Left ventricle myocardium inferior (tissue), 1 donor: ENCODE data around the gene CR1L. TPM values are rescaled to one million over a fixed set of nuclear protein-coding genes. Genes with fewer than 3 reads are reported as not detected.

ENCODE experiments used
- DNase-seq: peaks from one replicate; pipeline ENCODE4 v3.0.0-alpha.2; 2020
- H3K27ac ChIP-seq: fragments of 200-600 bp; replicated peaks from 2 replicates; pipeline ENCODE4 v1.8.0; 2021
- H3K27me3 ChIP-seq: fragments of 200-600 bp; 2 replicates; pipeline ENCODE4 v1.8.0; 2021; ENCODE audit warnings: low read depth
- H3K36me3 ChIP-seq: fragments of 200-600 bp; 2 replicates; pipeline ENCODE4 v1.8.0; 2021
- H3K4me1 ChIP-seq: fragments of 200-600 bp; 2 replicates; pipeline ENCODE4 v1.8.0; 2021
- H3K4me3 ChIP-seq: fragments of 200-600 bp; 2 replicates; pipeline ENCODE4 v1.8.0; 2021; ENCODE audit warnings: mild to moderate bottlenecking, moderate library complexity
- H3K9me3 ChIP-seq: fragments of 200-600 bp; replicated peaks from 2 replicates; pipeline ENCODE4 v1.8.0; 2021
- intact Hi-C: fragments of 100-400 bp; cut with micrococcal nuclease; formaldehyde crosslinking; loops from one replicate; pipeline ENCODE4 v1.11.0; 2022
- total RNA-seq: library from RNA; stranded (reverse); fragmentation: NEBNext Ultra II Directional; extraction: Animal tissue kit (Norgen Biotek cat#: 25700); gene quantifications from one replicate; pipeline ENCODE4 v1.2.1, GENCODE V29; 2021
- TF ChIP-seq, protein P1 (sequence below): fragments of 200-600 bp; IDR thresholded peaks from 2 replicates; pipeline ENCODE4 v1.8.0; 2021; ENCODE audit warnings: antibody characterized with exemption, mild to moderate bottlenecking, borderline replicate concordance
- donor health status: DM: no; HTN: yes; CAD: no; lungs with severe emphysema.

CR1L gene
- total RNA-seq, 1 donor from 2014 or later: not detected

DNA sequence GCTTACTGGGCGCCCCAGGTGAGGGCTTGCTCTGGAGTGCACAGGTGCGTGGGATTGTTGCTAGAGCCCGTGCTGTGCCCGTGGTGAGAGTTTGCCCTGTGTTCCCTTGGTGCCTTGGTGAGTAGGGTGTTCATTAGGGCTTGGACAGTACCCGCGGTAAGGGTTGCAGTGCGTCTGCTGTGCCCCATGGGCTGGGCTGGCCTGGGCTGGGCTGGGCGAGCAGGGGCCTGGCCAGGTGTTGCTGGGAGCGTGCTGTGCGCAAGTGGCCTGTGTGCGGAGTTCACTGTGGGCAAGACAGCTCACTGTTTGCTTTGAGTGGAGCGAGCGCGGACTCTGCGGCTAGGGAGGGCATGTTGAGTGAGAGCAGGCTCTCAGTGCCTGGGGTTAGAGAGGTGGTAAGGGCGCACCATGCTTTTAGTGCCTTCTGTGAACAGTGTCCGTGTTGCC, 725 bp downstream of the CR1L start:
- peaks cover 42% of the 10 kb centered on the region for H3K27me3 ChIP-seq
- TF ChIP-seq, protein P1, sequence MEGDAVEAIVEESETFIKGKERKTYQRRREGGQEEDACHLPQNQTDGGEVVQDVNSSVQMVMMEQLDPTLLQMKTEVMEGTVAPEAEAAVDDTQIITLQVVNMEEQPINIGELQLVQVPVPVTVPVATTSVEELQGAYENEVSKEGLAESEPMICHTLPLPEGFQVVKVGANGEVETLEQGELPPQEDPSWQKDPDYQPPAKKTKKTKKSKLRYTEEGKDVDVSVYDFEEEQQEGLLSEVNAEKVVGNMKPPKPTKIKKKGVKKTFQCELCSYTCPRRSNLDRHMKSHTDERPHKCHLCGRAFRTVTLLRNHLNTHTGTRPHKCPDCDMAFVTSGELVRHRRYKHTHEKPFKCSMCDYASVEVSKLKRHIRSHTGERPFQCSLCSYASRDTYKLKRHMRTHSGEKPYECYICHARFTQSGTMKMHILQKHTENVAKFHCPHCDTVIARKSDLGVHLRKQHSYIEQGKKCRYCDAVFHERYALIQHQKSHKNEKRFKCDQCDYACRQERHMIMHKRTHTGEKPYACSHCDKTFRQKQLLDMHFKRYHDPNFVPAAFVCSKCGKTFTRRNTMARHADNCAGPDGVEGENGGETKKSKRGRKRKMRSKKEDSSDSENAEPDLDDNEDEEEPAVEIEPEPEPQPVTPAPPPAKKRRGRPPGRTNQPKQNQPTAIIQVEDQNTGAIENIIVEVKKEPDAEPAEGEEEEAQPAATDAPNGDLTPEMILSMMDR: no peak
- no peaks in the 10 kb centered on the region for H3K36me3 ChIP-seq
- intact Hi-C loops: no loop called here
- no peak for DNase-seq
- peak overlapping the region; percentile 76 for H3K4me3 ChIP-seq
- peaks cover 16% of the 10 kb centered on the region for H3K4me1 ChIP-seq
- no peaks in the 10 kb centered on the region for H3K9me3 ChIP-seq
- H3K27ac ChIP-seq: no peak overlapping the region

DNA sequence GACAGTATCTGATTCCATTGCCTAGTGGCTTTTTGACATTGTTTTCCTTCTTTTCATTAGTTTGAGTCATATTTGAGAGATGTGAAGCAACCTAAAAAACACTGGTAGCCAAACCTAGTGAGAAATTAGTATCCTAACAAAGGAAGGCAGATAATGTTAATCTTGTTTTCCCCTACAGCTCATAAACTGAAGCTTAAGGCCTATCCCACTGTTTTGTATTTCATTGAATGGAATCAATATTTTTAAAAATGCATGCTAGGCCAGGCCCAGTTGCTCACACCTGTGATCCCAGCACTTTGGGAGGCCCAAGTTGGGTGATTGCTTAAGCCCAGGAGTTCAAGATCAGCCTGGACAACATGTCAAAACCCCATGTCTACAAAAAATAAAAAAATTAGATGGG, 1.2 kb downstream of the CR1L start:
- no peak overlapping the region for H3K4me3 ChIP-seq
- intact Hi-C loops: no loop called here
- no peaks in the 10 kb centered on the region for H3K36me3 ChIP-seq
- peaks cover 16% of the 10 kb centered on the region for H3K4me1 ChIP-seq
- no peak for DNase-seq
- no peak overlapping the region for H3K27ac ChIP-seq
- H3K9me3 ChIP-seq: no peaks in the 10 kb centered on the region
- TF ChIP-seq, protein P1: no peak
- peaks cover 42% of the 10 kb centered on the region for H3K27me3 ChIP-seq

DNA sequence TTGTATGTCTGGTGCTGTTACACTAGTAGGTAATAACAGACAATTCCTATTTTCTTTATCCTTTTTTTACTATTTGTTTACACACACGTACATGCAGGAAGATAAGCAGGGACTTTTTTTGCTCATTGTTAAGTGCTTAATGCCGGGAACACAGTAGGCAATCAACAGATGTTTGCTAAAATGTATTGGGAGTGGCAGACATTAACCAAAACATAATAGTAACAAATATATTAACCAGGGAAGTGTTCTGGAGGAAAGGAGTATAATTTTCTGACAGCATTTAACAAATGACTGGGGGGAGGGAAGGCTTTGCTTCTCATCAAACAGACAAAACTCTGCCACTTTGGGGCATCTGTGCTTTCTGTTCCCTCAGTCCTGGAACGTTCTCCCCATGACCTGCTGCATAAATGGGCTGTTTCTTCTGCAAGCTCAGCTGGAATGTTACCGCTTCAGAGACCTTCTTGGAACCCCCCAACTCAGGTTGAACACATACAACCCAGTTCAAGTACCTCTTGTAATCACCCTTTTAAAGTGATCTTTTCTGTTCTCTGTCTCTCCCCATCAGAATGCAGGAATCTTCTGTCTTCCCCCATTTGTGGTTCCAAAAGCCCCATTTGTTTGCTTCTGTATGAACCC, 2.1 kb downstream of the CR1L start:
- intact Hi-C loops: no loop called here
- DNase-seq: no peak
- TF ChIP-seq, protein P1: no peak

GRCh38 chr1:207647671-207648333, 2.9 kb downstream of the CR1L start:
- DNase-seq: no peak
- no peaks in the 10 kb centered on the region for H3K36me3 ChIP-seq
- TF ChIP-seq, protein P1: no peak
- no peak overlapping the region for H3K4me3 ChIP-seq
- H3K4me1 ChIP-seq: peaks cover 16% of the 10 kb centered on the region
- H3K27ac ChIP-seq: no peak overlapping the region
- no peaks in the 10 kb centered on the region for H3K9me3 ChIP-seq
- H3K27me3 ChIP-seq: peaks cover 33% of the 10 kb centered on the region
- intact Hi-C loops: no loop called here

More for the DNA sequence above, 2.1 kb downstream of the CR1L start:
- Histone ChIP-seq H3K4me1 (peaks cover 16% of the 10 kb centered on the region), H3K36me3 (no peaks in the 10 kb centered on the region), H3K9me3 (no peaks in the 10 kb centered on the region), H3K27ac (no peak overlapping the region), H3K27me3 (peaks cover 36% of the 10 kb centered on the region), H3K4me3 (no peak overlapping the region)

- DNase-seq: no peak
- TF ChIP-seq, protein P1: no peak
- no peaks in the 10 kb centered on the region for H3K36me3 ChIP-seq
- H3K4me3 ChIP-seq: no peak overlapping the region
- no peaks in the 10 kb centered on the region for H3K9me3 ChIP-seq
- intact Hi-C loops: no loop called here
- peaks cover 16% of the 10 kb centered on the region for H3K4me1 ChIP-seq
- no peak overlapping the region for H3K27ac ChIP-seq
- H3K27me3 ChIP-seq: peaks cover 26% of the 10 kb centered on the region
These were observed 3.6 kb downstream of the CR1L start for GRCh38 chr1:207648334-207649209.
